GM18499 (cell line): ENCODE measurements around the gene CRHBP.
"Not testable (repeated sequence)": the region's sequence is repeated elsewhere in the genome, so short reads cannot be mapped to it uniquely, and the experiment has no call there.

ENCODE experiments used
- ATAC-seq: cut with Tn5 transposase; IDR thresholded peaks from one replicate; pipeline ENCODE4 v1.9.1; 2021; ENCODE audit warnings: moderate number of reproducible peaks; ENCODE audit not compliant: insufficient read depth, unreplicated experiment

CRHBP gene

DNA sequence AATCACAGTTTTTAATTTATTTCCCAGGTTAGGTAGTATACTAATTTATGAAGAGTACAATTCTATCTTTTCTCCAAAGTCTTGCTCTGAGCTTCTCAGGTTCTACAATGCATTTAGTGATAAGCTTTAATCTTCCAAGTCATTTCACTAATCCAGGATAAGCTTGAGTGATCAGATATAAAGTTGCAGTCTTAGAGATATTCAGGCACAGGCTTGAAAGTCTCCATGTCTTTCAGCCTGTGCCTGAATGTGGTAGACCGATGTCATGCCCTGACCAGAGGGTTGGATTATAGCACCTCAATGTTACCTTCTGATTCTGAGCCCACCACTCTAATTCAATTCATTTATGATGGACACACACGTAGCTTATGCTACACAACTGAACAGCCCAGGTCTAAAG lies 3.2 kb downstream of the CRHBP start:
- no peak for ATAC-seq

DNA sequence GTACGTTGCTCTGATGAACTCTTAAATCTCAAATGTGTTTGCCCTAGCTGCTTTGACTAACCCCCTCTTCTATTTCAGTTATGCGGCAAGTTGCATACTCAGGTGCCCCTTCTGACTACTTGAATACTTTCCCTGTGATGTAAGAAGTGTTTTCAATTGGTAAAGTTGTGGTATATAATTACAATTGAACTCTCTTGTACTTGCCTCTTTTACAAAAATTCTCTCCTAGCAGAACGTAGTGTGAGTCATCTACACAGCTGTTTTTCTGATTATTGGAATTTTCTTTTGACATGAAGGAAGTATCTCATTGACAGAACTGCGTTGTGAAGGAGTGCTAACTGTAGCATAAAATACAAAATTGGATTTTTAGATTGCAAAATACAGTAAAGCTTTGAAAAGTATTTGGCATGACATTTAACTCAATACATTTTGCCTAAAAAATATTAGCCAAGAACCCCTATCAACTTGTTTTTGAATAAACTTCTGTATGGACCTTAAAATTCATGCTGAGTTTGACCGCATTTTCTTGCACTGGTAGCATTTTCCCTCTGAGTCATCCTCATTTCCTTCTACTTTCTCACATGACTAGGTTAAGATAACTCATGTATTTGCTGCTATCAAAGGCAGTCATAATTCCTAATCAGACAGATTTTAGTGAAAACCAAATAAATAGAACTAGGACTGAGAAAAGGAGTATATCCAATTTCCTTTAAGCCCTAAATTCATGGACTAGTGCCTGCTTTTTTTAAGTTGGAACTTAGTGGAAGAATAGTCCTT lies 6.3 kb downstream of the CRHBP start:
- no peak for ATAC-seq

DNA sequence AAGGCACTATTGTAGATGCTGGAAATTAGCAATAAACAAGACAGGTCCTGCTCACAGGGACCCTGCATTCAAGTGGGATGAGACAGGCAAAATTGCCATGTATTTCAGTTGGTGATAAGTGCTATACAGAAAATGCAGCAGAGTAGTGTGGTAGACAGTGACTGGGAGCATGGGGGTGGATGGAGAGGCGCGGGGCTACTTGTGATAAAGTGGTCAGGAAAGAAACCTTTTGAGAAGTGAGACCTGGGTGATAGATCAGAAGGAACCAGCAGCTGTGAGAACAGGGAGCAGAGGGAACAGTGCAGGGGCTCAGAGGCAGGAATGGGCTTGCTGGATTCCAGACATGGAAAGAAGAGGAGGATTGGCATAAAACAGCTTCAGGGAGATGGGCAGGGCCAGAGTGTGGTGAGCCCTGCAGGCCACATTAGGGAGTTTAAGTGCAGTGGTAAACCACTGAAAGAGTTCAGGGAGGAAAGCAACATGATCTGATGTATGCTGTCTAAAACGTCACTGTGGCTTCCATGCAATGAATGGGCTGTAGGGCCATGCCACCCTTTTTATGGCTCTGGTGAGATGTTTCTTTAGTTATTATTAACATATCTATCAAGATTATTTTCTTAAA lies 7.3 kb downstream of the CRHBP start:
- peak; percentile 79 for ATAC-seq

DNA sequence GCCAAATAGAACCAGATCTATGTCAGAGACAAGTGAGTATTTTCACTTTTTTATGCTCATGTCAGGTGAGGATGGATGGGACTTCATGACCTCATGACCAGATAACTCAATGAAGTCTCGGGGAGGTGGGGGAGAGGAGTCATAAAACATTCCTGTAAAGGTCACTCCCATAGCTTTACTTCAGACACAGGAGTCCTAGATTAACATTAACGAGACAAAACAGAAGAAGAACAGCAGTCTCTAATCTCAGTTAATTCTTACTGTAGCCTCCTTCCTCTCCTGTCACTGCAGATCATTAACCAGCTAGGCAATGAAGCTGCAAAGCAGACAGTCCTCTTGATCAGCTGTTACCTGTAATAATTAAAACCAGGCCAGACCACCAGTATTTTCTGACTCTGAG lies 11.2 kb downstream of the CRHBP start:
- no peak for ATAC-seq

DNA sequence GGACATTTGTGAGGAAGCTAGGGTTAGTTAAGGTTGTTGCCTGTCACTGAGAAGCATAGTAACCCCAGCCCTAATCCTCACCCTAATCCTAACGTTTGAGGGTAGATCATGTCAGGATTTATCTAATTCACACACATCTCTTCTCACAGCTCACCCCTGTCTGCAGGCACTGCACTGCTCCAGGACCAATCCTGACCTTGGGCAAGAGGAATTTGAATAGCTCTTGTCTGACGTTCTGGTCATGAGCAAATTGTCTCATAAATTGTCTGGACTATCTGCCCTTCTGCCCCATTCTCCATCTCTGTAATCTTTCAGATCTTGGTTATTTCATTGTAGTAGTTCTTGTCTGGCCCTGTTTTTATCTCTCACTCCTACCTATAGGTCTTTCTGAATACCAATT lies 18.7 kb downstream of the CRHBP start:
- no peak for ATAC-seq

DNA sequence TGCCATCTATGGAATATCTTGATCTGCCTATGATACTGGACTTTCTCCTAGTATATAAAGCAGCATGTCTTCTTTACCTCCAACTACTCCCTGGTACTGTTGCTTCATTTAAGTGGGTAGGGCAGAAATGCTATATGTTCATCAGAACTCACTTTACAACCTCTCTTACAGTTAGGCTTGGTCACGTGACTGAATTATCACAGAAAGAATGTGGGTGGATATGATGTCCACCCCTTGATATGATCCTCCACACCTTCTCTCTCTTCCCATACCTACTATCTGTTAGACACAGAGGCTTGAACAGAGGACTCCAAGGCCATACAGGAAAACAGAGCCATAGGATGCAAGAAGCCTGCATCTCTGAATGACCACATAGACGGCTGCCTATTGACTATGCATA lies 19.8 kb downstream of the CRHBP start:
- no peak for ATAC-seq

DNA sequence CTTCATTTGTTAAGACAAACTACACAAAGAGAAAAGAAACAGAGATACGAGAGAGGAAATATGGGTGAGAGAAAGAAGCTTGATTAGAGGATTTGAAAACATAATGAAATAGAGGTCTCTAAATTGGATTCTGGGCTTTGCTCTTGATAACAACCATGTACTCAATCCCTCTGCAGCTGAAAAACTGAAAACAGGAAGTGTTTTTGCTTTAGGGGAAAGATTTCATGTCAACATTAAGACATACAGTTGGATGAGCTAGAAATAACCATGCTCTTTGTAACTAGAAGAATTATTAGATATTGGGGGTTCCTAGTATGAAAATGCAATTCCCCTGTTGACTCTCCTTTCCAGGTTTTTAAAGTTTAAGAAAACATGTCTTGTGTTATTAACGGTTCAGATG lies 21.9 kb downstream of the CRHBP start:
- ATAC-seq, result no peak

DNA sequence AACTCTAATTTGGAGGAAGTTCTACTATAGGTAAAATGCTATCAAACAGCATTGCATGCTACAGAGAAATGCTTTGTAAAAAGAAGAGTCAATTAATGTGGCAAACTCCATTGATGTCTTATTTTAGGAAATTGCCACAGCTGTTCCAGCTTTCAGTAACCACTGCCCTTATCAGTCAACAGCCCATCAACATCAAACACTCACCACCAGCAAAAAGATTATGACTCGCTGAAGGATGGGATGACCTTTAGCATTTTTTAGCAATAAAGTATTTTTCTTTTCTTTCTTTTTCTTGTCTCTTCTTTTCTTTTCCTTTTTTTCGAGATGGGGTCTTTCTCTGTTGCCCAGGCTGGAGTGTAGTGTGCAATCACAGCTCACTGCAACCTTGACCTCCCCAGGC lies 26.0 kb downstream of the CRHBP start:
- ATAC-seq, result no peak

DNA sequence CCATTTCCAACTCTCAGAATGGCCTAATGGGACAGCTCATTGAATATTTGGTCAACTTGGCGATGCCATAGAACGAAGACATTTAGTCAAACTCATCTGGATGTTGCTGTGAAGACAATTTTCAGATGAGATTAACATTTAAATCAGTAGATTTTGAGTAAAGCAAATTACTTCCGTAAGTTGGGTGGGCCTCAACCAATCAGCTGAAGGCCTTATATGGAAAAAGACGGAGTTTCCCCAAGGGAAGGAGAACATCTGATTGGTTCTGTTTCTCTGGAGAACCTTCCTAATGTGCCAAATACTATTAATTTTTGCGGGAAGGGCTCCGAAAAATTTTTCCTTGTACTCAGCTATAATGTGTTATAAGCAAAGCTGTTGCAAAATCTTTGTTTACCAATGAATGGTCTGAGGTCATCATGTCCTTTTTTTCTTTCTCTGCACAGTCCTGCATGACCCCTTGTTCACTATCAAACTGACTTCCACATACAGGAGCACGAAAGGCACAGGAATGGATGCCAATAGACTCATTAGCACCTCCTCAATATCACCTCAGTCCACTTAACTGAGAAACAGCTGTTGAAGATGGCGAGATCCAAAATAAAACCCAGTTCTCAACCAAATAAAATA lies 27.8 kb downstream of the CRHBP start:
- no peak for ATAC-seq

DNA sequence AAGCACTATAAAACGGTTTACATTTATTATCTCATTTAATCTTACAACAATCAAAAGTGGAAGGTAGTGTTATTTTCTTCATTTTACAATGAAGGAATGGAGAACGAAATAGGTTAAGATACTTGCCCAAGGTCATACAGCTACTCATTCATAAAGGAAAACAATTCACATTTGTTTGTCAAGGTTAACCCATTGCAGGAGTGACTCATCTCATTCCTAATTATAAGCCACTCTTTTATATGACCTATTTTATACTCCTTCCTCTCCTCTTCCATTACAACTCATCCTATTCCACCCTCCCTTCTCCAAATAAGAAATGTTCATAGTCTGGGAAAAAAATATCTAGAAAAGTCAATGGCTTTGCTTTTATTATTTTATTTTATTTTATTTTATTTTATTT lies 29.6 kb downstream of the CRHBP start:
- no peak for ATAC-seq

DNA sequence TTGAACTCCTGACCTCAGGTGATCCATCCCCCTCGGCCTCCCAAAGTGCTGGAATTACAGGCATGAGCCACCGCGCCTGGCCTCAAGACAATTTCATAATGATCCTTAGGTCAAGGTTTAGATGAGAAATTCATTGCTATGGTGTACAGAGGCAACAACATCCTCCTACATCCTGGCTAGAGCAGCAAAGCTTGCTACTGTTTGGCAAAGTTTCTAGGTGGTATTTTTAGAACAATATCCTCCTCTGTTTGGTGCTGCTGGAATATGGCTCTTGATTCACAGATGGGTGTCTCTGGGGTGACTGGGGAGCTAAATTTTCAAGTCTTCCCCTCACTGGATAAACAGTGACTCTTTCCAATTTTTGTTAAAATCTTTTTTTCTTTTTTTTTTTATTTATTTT lies 30.6 kb downstream of the CRHBP start:
- ATAC-seq, result no peak

DNA sequence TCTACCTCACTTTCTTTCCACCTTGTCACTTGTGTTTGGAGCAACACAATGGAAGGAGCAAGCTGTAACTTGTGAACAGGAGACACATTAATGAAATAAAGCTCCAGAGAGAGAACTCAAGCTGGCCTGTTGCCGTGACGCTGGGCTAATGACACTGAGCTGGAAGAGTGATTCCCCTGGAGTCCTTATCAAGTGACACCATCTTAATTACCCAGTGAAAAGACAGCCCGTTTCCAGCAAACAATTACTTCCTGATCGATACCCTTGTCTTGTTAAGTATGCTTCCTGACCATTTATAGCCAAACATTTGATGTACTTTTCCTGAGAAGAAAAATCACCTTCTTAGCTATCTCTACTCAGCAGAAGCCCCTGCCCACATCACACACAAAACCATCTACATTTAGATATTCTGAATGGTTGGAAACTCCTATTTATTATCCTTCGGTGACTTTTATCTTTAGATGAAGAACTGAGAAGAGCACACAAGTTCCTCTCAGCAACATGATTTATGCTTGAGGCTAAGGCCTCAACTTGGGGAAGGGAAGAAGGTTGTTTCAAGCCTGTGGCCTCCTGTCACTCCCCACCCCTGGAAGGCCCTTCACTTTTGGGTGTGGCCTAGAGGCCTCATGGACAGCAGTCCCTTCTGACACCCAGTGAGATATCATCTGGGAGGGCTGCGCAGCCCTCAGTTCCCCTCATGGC lies 34.1 kb downstream of the CRHBP start:
- ATAC-seq, result no peak

DNA sequence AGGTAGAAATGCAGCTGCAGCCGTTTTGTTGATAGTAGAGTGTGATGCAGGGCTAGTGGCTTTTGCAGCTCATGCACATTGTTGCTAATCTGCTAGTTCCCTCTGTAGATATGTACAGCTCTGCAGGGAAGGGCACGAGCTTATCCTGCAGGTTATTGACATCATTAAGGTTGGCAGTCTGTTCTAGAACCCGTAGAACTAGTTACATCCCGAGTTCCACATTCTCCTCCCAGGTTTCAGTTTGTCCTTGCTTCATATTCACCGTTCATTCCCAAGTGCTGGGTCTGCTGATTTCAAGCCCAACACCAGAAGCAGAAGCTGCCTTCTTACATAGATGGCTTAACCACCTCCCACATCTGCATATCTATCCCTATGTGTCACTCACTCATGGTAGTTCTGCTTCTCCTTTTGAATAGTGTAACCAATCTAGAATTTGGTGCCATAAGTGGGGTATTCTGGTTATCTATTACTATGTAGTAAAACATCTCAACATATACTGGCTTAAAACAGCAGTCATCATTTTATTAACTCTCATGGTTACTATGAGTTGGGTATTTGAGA lies 38.1 kb downstream of the CRHBP start:
- ATAC-seq, result no peak

DNA sequence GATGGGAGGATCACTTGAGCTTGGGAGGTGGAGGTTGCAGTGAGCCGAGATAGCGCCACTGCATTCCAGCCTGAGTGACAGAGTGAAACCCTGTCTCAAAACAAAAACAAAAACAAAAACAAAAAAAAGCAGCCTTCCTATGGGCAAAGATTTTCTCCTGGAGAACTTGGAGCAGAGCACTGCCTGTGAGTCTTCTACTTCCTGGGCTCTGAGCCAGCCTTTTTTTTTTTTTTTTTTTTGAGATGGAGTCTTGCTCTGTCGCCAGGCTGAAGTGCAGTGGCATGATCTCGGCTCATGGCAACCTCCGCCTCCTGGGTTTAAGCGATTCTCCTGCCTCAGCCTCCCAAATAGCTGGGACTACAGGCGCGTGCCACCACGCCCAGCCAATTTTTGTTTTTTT lies 40.6 kb downstream of the CRHBP start:
- ATAC-seq, result not testable (repeated sequence)

DNA sequence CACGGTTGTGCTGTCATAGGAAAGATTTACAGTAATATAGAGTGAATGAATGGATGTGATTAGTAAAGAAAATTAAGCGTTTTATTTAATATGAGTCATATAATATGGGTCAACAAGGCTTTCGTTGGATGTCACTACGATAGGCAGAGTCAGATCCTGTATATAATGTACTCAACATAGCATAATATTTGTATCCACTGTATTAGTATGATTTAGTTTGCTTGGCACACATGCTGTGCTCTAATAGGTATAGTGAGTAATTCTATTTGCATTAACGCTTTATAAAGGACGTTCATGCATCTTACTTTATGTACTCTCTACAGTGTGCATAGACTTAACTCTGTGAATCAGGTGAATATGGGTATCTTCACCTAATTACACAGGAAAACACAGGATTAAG lies 41.5 kb downstream of the CRHBP start:
- ATAC-seq, result no peak

DNA sequence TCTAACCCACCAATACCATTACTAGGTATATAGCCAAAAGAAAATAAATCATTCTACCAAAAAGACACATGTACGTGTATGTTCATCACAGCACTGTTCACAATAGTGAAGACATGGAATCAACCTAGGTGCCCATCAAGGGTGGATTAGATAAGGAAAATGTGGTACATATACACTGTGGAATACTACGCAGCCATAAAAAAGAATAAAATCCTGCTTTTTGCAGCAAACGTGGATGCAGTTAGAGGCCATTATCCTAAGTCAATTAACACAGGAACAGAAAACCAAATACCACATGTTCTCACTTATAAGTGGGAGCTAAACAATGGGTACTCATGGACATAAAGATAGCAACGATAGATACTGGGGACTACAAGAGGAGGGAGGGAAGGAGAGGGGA lies 45.4 kb downstream of the CRHBP start:
- not testable (repeated sequence) for ATAC-seq

DNA sequence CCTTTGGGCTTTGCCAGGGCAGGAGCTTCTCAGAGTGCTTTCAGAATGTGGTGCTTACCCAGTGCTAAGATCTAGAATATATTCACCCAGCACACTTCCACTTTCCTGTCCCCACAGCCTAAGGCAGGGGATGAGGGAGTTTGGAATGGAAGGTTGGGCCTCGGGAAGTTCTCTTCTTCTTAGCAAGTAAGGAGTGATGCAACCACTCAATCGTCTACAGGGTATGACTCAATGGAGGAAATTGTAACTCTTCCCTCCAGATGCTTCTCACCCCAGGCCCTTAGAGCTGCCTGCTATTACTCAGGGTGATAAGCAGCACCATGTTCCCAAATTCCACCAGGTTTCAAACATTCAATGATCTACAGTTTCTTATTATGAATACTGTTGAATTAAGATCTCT lies 46.6 kb downstream of the CRHBP start:
- no peak for ATAC-seq

DNA sequence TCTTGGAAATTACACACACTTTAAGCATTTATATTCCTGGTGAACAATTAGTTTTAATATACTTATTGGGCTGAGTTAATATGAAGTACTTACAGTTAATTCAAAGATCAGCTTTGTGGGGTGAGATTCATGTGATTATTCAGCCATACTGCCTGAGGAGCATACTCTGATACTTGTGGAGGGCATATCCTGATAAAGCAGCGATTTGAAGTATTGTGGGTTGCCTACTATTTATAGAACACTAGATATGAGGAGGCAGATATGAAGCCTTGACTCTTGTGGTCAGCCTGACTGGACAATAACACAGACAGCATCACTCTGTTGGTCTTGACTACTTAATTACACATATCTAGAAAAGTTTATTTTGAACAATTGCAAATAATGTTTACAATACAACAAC lies 50.4 kb downstream of the CRHBP start:
- no peak for ATAC-seq

DNA sequence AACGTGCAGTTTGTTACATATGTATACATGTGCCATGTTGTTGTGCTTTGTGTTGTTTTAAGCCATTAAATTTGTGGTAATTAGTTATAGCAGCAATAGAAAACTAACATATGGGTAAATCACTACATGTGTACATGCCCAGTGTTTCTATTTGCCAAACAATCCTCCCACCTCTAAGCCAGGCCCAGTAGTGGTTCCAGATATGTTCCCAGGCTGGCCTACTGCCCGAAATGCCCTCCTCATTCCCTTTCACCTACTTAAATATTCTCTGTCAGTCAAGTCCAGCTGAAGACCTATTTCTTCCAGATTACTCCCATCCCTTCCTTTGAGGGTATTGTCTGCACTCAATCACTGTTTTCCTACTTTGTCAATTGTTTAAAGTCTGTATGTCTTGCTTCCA lies 53.3 kb downstream of the CRHBP start:
- no peak for ATAC-seq

DNA sequence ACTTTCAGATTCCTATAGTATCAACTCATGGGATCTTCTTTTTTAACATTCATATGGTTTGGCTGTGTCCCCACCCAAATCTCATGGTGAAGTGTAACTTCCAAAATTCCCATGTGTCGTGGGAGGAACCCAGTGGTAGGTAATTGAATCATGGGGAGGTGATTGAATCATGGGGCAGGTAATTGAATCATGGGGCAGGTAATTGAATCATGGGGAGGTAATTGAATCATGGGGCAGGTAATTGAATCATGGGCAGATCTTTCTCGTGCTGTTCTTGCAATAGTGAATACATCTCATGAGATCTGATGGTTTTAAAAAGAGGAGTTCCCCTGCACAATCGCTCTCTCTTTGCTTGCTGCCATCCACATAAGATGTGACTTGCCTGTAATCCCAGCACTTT lies 55.6 kb downstream of the CRHBP start:
- no peak for ATAC-seq

DNA sequence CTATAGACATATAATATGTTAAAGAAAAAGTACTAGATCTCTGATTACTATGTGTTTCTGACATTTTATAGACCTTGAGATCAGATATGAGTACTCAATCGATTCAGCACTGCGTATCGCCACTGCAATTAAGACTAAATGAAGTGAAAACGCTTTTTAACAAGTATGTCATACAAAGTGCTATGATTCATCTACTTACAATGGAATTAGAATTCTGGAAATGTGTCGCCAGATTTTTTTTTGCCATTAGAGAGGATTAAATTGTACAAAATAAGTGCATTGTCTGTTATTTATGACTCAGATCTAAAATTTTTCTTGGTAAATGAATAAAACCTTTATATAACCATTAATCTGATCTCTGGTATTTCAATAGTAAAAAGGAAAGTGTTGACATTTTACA lies 57.4 kb downstream of the CRHBP start:
- ATAC-seq, result no peak
